ENCODE results near the gene MCTS1.
A peak's percentile ranks its signal among the peaks of the same experiment; 100 is the strongest.

DNA sequence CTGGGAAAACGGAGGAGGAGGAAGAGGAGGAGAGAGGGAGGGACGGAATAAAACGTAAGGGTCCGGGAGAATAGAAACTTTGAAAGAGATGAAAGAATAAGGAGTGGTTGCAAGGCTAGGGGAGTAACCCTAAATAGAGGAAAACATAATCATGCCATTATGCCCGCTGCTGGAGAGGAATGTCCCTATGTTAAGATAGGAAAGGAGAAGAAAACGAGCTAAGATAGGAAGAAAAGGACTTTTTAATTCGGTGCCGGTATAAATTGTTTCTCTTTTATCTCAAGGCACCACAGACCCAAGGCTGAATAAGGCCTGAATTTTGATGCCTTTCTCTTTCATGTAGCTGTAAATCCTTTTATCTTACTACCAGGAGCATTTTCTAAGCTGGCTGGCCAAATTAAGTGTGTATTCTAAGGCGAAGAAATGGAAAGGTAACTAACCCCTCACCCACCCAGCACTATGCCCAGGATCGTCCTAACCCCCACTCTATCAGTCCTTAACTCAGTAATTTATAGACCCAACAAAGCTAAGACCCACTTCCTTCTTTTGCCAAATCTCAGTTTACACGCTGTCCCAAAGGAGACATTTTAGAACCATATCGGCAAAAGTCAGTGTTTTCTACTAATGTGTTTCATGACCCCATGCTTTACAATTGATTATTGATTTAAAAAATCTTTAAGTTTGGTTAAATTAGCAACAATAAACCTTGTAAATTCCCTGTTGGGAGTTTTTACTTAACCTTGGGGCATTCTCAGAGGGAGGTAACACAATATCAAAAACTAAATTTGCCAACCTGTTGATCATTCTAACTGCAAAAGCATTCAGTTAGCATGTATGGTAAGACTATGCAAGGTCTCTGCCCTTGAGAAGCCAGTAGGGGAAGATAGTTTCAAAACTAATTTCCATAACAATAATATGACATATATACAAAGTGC, 42.0 kb upstream of the MCTS1 start:
- TF ChIP-seq, protein P1, sequence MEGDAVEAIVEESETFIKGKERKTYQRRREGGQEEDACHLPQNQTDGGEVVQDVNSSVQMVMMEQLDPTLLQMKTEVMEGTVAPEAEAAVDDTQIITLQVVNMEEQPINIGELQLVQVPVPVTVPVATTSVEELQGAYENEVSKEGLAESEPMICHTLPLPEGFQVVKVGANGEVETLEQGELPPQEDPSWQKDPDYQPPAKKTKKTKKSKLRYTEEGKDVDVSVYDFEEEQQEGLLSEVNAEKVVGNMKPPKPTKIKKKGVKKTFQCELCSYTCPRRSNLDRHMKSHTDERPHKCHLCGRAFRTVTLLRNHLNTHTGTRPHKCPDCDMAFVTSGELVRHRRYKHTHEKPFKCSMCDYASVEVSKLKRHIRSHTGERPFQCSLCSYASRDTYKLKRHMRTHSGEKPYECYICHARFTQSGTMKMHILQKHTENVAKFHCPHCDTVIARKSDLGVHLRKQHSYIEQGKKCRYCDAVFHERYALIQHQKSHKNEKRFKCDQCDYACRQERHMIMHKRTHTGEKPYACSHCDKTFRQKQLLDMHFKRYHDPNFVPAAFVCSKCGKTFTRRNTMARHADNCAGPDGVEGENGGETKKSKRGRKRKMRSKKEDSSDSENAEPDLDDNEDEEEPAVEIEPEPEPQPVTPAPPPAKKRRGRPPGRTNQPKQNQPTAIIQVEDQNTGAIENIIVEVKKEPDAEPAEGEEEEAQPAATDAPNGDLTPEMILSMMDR (IDR thresholded peaks at IDR 0.05) = no peak
- peak in 1 of 2 donors; percentile 56 for TF ChIP-seq POLR2A (IDR thresholded peaks at IDR 0.05)
